ENCODE measurements around the gene PKP1. TPM values are rescaled to one million over a fixed set of nuclear protein-coding genes. Genes with fewer than 3 reads are reported as not detected.

Gene PKP1
- total and polyA plus RNA-seq, 7 donors, result 0.32 to 6.7 (median 2.4) TPM

GRCh38 chr1:201350361-201350725, 67.0 kb downstream of the PKP1 start:
- no peak for DNase-seq
- ATAC-seq, result no peak
- intact Hi-C loops (cut with DNase I), result no loop called here
- Histone ChIP-seq H3K36me3 (ENCODE audit: insufficient read depth in 1 of 2, low read depth in 1 of 2) (no peaks in the 10 kb centered on the region), H3K9me3 (no peaks in the 10 kb centered on the region), H3K4me3 (no peak overlapping the region), H3K27ac (no peak overlapping the region), H3K27me3 (ENCODE audit: insufficient read depth in 3 of 3, low read length in 2 of 3) (no peaks in the 10 kb centered on the region), H3K4me1 (no peaks in the 10 kb centered on the region)
- no peak for TF ChIP-seq CTCF (IDR thresholded peaks at IDR 0.05)
- 79 to 82% (median 79%) methylated on average over 2 of the region's 2 CpGs for WGBS, 3 donors

GRCh38 chr1:201350884-201351283, 67.6 kb downstream of the PKP1 start:
- H3K27ac ChIP-seq, result no peak overlapping the region
- H3K36me3 ChIP-seq (ENCODE audit: insufficient read depth in 1 of 2, low read depth in 1 of 2), result no peaks in the 10 kb centered on the region
- intact Hi-C loops (cut with DNase I), result no loop called here
- WGBS, 3 donors, result 93 to 95% (median 94%) methylated on average over 7 of the region's 7 CpGs
- TF ChIP-seq CTCF (IDR thresholded peaks at IDR 0.05), result no peak
- no peaks in the 10 kb centered on the region for H3K27me3 ChIP-seq (ENCODE audit: insufficient read depth in 3 of 3, low read length in 2 of 3)
- no peak overlapping the region for H3K4me3 ChIP-seq
- no peaks in the 10 kb centered on the region for H3K9me3 ChIP-seq
- DNase-seq, result no peak
- no peak for ATAC-seq
- no peaks in the 10 kb centered on the region for H3K4me1 ChIP-seq

DNA sequence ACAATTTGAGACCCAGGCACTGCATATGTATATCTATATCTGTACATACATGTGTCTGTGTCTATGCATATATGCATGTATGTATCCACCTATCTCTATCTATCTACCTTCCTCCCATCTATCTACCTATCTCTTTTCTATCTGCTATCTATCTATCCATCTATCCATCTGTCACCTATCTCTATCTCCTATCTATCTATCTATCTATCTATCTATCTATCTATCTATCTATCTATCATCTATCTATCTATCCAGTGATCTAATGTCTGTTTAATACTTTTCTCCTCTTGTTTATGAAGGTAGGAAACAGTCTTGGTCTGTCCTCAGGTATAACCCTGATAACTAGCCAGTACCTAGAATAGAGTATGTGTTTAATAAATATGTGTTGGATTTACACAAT, 68.3 kb downstream of the PKP1 start:
- ATAC-seq (no peak), DNase-seq (no peak)
- intact Hi-C loops (cut with DNase I), result no loop called here
- H3K4me1 ChIP-seq, result no peaks in the 10 kb centered on the region
- TF ChIP-seq CTCF (IDR thresholded peaks at IDR 0.05), result no peak
- no peaks in the 10 kb centered on the region for H3K27me3 ChIP-seq (ENCODE audit: insufficient read depth in 3 of 3, low read length in 2 of 3)
- no peak overlapping the region for H3K4me3 ChIP-seq
- no peaks in the 10 kb centered on the region for H3K9me3 ChIP-seq
- no peaks in the 10 kb centered on the region for H3K36me3 ChIP-seq (ENCODE audit: insufficient read depth in 1 of 2, low read depth in 1 of 2)
- H3K27ac ChIP-seq, result no peak overlapping the region

DNA sequence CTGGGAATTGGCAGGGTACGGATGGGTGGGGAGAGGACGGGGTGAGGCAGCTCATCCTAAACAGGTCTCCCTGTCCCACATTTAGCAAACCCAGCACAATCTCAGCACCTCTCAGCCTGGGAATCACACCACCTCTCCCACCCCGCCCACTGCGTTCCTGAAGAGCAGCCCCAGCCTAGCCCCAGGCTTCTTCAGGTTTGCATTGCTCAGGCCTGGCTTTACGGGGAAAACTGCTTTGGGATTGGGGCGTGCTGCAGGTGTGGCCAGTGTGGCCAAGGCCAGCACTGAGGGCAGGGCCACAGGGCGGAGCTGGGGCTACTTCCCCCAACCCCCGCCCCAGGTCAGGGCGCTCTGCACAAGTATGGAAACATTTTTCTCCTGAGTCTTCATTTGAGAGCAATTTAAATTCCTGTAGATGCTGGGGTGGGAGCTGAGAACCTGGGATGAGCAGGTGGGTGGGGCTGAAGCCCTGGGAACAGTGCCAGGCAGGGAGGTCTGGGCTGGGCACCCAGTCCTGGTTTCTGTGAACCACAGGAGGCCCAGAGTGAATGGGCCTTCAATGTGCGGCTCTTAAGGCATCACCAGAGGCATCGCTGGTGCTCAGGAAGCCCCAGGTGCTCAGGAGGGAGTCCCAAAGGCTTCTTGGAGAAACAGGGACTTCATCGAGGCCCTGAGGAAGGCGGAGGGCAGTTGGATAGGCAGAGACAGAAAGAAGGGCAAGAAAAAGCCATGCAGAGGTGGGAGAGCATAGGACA, 70.1 kb downstream of the PKP1 start:
- no peak overlapping the region for H3K27ac ChIP-seq
- H3K27me3 ChIP-seq (ENCODE audit: insufficient read depth in 3 of 3, low read length in 2 of 3), result no peaks in the 10 kb centered on the region
- intact Hi-C loops (cut with DNase I), result no loop called here
- no peak overlapping the region for H3K4me3 ChIP-seq
- DNase-seq (no peak), ATAC-seq (no peak)
- no peaks in the 10 kb centered on the region for H3K36me3 ChIP-seq (ENCODE audit: insufficient read depth in 1 of 2, low read depth in 1 of 2)
- no peaks in the 10 kb centered on the region for H3K4me1 ChIP-seq
- 90 to 96% (median 92%) methylated on average over 13 of the region's 13 CpGs for WGBS, 3 donors
- H3K9me3 ChIP-seq, result no peaks in the 10 kb centered on the region
- TF ChIP-seq CTCF (IDR thresholded peaks at IDR 0.05), result no peak

All from psoas muscle (tissue), 8 donors.